ENCODE measurements around the gene SNX5. TPM values are rescaled to one million over a fixed set of nuclear protein-coding genes. Genes with fewer than 3 reads are reported as not detected.

Gene SNX5
- total and polyA plus RNA-seq, 10 of the 15 experiments (the other 5 are each of a cell fraction or from before 2014, with no cell fraction given), result 92.9 to 316 (median 245) TPM

GRCh38 chr20:17968366-17969277 is at the start of gene SNX5, which contains the start of gene MGME1 (continued):
- TF ChIP-seq PML (IDR thresholded peaks at IDR 0.05; ENCODE audit: low read length) (peak; percentile 94), NR2F1 (conservative IDR thresholded peaks at IDR 0.05) (peak; percentile 67), BACH1 (IDR thresholded peaks at IDR 0.05; ENCODE audit: borderline replicate concordance) (peak; percentile 72), BRCA1 (IDR thresholded peaks at IDR 0.05; ENCODE audit: low read depth, low read length) (peak; percentile 94), IRF3 (IDR thresholded peaks at IDR 0.05) (no peak), ATF7 (IDR thresholded peaks at IDR 0.05; ENCODE audit: low read depth) (peak; percentile 99), HCFC1 (IDR thresholded peaks at IDR 0.05; ENCODE audit: low read length) (peak; percentile 79), NR2C1 (IDR thresholded peaks at IDR 0.05) (peak; percentile 90), CBFB (IDR thresholded peaks at IDR 0.05; ENCODE audit: low read depth) (peak; percentile 97), NFYA (IDR thresholded peaks at IDR 0.05; ENCODE audit: borderline replicate concordance, low read depth, low read length) (no peak), KDM1A (IDR thresholded peaks at IDR 0.05; ENCODE audit: borderline replicate concordance) (no peak), MEF2B (IDR thresholded peaks at IDR 0.05; ENCODE audit: partially characterized antibody, poor library complexity, severe bottlenecking) (peak; percentile 42), EP300 (IDR thresholded peaks at IDR 0.05; ENCODE audit: borderline replicate concordance in 1 of 2, control insufficient read depth in 1 of 2, low read depth in 2 of 2, low read length in 2 of 2) (0 out of 4 replicates have a peak, but pooled peaks of 1 of the 2 experiments have one; percentile 49), TARDBP (IDR thresholded peaks at IDR 0.05; ENCODE audit: borderline replicate concordance) (no peak; the same call in 1 of the 2 replicates), EZH2 (IDR thresholded peaks at IDR 0.05; ENCODE audit: borderline replicate concordance, control insufficient read depth, low read depth, low read length) (no peak), CBX3 (IDR thresholded peaks at IDR 0.05; ENCODE audit: borderline replicate concordance, low read depth) (no peak), CHD2 (IDR thresholded peaks at IDR 0.05; ENCODE audit: borderline replicate concordance, low read depth, low read length) (peak; percentile 99)
- TF ChIP-seq, protein P1, sequence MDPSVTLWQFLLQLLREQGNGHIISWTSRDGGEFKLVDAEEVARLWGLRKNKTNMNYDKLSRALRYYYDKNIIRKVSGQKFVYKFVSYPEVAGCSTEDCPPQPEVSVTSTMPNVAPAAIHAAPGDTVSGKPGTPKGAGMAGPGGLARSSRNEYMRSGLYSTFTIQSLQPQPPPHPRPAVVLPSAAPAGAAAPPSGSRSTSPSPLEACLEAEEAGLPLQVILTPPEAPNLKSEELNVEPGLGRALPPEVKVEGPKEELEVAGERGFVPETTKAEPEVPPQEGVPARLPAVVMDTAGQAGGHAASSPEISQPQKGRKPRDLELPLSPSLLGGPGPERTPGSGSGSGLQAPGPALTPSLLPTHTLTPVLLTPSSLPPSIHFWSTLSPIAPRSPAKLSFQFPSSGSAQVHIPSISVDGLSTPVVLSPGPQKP (IDR thresholded peaks at IDR 0.05; ENCODE audit: low read depth, low read length), result peak; percentile 73; the same call in 1 of the 2 replicates
- TF ChIP-seq, protein P2, sequence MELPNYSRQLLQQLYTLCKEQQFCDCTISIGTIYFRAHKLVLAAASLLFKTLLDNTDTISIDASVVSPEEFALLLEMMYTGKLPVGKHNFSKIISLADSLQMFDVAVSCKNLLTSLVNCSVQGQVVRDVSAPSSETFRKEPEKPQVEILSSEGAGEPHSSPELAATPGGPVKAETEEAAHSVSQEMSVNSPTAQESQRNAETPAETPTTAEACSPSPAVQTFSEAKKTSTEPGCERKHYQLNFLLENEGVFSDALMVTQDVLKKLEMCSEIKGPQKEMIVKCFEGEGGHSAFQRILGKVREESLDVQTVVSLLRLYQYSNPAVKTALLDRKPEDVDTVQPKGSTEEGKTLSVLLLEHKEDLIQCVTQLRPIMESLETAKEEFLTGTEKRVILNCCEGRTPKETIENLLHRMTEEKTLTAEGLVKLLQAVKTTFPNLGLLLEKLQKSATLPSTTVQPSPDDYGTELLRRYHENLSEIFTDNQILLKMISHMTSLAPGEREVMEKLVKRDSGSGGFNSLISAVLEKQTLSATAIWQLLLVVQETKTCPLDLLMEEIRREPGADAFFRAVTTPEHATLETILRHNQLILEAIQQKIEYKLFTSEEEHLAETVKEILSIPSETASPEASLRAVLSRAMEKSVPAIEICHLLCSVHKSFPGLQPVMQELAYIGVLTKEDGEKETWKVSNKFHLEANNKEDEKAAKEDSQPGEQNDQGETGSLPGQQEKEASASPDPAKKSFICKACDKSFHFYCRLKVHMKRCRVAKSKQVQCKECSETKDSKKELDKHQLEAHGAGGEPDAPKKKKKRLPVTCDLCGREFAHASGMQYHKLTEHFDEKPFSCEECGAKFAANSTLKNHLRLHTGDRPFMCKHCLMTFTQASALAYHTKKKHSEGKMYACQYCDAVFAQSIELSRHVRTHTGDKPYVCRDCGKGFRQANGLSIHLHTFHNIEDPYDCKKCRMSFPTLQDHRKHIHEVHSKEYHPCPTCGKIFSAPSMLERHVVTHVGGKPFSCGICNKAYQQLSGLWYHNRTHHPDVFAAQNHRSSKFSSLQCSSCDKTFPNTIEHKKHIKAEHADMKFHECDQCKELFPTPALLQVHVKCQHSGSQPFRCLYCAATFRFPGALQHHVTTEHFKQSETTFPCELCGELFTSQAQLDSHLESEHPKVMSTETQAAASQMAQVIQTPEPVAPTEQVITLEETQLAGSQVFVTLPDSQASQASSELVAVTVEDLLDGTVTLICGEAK (IDR thresholded peaks at IDR 0.05; ENCODE audit: borderline replicate concordance), result peak; percentile 66; the same call in 1 of the 2 replicates
- TF ChIP-seq, protein P3, sequence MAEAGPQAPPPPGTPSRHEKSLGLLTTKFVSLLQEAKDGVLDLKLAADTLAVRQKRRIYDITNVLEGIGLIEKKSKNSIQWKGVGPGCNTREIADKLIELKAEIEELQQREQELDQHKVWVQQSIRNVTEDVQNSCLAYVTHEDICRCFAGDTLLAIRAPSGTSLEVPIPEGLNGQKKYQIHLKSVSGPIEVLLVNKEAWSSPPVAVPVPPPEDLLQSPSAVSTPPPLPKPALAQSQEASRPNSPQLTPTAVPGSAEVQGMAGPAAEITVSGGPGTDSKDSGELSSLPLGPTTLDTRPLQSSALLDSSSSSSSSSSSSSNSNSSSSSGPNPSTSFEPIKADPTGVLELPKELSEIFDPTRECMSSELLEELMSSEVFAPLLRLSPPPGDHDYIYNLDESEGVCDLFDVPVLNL (IDR thresholded peaks at IDR 0.05; ENCODE audit: low read depth, low read length), result peak; percentile 95
